T-helper 17 cell (primary cell): ENCODE measurements around the gene HUWE1. TPM values are rescaled to one million over a fixed set of nuclear protein-coding genes. Genes with fewer than 3 reads are reported as not detected.
"Not testable (repeated sequence)": the region's sequence is repeated elsewhere in the genome, so short reads cannot be mapped to it uniquely, and the experiment has no call there.

Experiments used
- ATAC-seq: fragments of 150-1000 bp; cut with Tn5 transposase; 2 replicates; pipeline ENCODE4 v1.10.0; 2021; ENCODE audit warnings: mild to moderate bottlenecking, moderate library complexity
- DNase-seq, 3 donors: peaks; one replicate each; pipeline versions ENCODE4 v3.0.0 to v3.0.0-alpha.2; 2020 to 2021
- H3K9me3 ChIP-seq: one replicate; pipeline ENCODE4 v1.7.0; 2013; ENCODE audit warnings: low read length, mild to moderate bottlenecking; ENCODE audit not compliant: control insufficient read depth, poor library complexity, severe bottlenecking
- H3K27ac Mint-ChIP-seq: one replicate; pipeline ENCODE4 v1.8.0; 2022; ENCODE audit warnings: mild to moderate bottlenecking, moderate library complexity, mixed read lengths
- H3K27me3 Mint-ChIP-seq: one replicate; pipeline ENCODE4 v1.8.0; 2022; ENCODE audit warnings: mixed read lengths
- H3K36me3 Mint-ChIP-seq: one replicate; pipeline ENCODE4 v1.8.0; 2022; ENCODE audit warnings: low read depth, mixed read lengths
- H3K4me1 Mint-ChIP-seq: one replicate; pipeline ENCODE4 v1.8.0; 2022; ENCODE audit warnings: mild to moderate bottlenecking, mixed read lengths
- H3K4me3 Mint-ChIP-seq: one replicate; pipeline ENCODE4 v1.8.0; 2022; ENCODE audit warnings: mild to moderate bottlenecking, moderate library complexity, mixed read lengths
- total RNA-seq, 4 donors: library from RNA in 2 of 4; stranded (reverse) in 2 of 4; gene quantifications; one replicate each; pipeline ENCODE4 v1.2.3 and lab custom pipeline; 2022 to 2026

Gene HUWE1
- total RNA-seq, 2 donors from 2014 or later, result 211 to 214 TPM

DNA sequence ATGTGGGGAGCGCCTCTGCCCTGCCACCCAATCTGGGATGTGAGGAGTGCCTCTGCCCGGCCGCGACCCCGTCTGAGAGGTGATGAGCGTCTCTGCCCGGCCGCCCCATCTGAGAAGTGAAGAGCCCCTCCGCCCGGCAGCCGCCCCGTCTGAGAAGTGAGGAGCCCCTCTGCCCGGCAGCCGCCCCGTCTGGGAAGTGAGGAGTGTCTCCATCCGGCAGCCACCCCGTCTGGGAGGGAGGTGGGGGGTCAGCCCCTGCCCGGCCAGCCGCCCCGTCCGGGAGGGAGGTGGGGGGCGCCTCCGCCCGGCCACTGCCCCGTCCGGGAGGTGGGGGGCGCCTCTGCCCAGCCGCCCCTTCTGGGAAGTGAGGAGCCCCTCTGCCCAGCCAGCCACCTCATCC lies 182.5 kb downstream of the HUWE1 start:
- H3K27ac Mint-ChIP-seq, H3K4me3 Mint-ChIP-seq, H3K9me3 ChIP-seq, DNase-seq, H3K36me3 Mint-ChIP-seq, ATAC-seq, H3K4me1 Mint-ChIP-seq, H3K27me3 Mint-ChIP-seq: not testable (repeated sequence)

DNA sequence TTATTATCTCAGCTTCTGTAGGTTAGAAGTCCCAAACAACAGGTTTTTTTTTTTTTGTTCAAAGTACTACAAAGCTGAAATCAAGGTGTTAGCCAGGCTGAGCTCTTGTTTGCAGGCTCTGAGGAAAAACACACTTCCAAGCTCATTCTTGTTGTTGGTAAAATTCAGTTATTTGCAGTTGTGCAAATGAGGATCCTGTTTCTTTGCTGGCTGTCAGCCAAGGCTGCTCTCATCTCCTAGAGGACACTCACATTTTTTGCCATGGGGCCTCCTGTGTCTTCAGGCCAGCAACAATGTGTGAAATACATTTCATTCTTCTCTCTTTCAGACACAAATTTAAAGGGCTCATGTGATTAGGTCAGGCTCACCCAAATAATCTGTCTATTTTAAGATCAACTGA lies 192.1 kb downstream of the HUWE1 start:
- no peaks in the 10 kb centered on the region for H3K36me3 Mint-ChIP-seq
- no peak overlapping the region for H3K4me3 Mint-ChIP-seq
- H3K27ac Mint-ChIP-seq, result no peak overlapping the region
- H3K9me3 ChIP-seq, result no peaks in the 10 kb centered on the region
- DNase-seq (no peak), ATAC-seq (no peak)
- H3K27me3 Mint-ChIP-seq, result peaks cover 4% of the 10 kb centered on the region
- H3K4me1 Mint-ChIP-seq, result no peaks in the 10 kb centered on the region

DNA sequence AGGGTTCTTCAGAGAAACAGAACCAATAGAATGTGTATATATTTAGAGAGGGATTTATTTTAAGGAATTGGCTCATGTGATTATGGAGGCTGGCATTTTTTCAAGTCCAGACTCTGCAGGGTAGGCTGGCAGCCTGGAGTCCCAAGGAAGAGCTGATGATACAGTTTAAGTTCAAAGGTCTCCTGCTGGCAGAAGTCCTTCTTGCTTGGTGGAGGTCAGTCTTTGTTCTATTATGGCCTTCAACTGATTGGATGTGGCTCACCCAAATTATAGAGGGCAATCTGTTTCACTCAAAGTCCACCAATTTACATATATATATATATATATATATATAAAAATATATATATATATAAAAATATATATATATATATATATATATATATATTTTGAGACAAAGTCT lies 200.2 kb downstream of the HUWE1 start:
- Mint-ChIP-seq H3K27me3 (peaks cover 2% of the 10 kb centered on the region), H3K27ac (no peak overlapping the region), H3K4me3 (no peak overlapping the region), H3K4me1 (no peaks in the 10 kb centered on the region), H3K36me3 (no peaks in the 10 kb centered on the region)
- H3K9me3 ChIP-seq, result no peaks in the 10 kb centered on the region
- ATAC-seq (no peak), DNase-seq (no peak)

DNA sequence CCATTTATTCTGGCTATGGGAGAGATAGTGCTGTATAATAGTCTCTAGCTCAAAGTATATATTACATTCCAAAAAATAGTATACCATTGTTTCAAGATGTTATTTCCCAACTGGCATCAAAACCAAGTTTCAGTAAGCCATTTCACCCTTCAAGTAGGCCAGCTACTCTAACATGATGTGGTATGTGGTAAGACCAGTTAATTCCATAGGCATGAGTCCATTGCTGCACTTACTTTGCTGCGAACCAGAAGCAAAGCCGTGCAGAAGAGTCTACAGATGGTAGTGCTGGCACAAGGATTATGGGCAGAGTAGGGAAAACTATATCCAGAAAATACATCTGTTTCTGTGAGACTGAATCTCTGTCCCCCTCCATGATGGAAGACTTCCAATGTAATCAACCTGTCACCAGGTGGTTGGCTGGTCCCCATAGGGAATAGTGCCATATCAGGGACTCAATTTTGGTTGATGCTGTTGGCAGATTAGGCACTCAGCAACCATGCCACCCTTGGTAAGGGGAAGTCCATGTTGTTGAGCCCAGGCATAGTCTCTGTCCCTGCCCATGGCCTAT lies 202.6 kb downstream of the HUWE1 start:
- DNase-seq (no peak), ATAC-seq (no peak)
- Mint-ChIP-seq H3K4me1 (no peaks in the 10 kb centered on the region), H3K4me3 (no peak overlapping the region), H3K27me3 (peaks cover 6% of the 10 kb centered on the region), H3K27ac (no peak overlapping the region), H3K36me3 (no peaks in the 10 kb centered on the region)
- H3K9me3 ChIP-seq, result no peaks in the 10 kb centered on the region

DNA sequence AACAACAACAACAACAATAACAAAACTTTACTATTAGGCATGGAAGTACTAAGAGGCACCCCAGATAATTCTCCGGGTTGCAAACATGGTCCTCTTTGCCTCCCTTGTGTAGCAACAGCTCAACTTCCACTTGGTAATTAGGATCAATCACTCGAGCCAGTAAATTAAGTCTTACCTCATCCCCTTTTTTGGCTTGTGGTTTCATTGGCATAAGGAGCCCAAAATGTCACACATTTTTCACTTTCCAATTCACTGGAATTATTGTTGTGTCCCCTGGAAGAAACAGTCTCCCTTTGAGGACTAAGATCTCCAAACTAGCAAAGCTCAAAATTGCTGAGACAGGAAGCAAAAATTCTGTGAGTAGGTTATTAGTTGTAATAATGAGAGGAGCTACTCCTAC lies 203.1 kb downstream of the HUWE1 start:
- no peak overlapping the region for H3K4me3 Mint-ChIP-seq
- DNase-seq, result no peak
- peaks cover 6% of the 10 kb centered on the region for H3K27me3 Mint-ChIP-seq
- no peaks in the 10 kb centered on the region for H3K4me1 Mint-ChIP-seq
- H3K36me3 Mint-ChIP-seq, result no peaks in the 10 kb centered on the region
- ATAC-seq, result no peak
- no peaks in the 10 kb centered on the region for H3K9me3 ChIP-seq
- no peak overlapping the region for H3K27ac Mint-ChIP-seq
